GM23338 (cell line): Measurements from ENCODE around the gene STK38L. TPM values are rescaled to one million over a fixed set of nuclear protein-coding genes. Genes with fewer than 3 reads are reported as not detected.

Source experiments
- ATAC-seq: fragments of 200-7000 bp; cut with Tn5 transposase; 3 replicates; pipeline ENCODE4 v1.9.1; 2020
- DNase-seq: peaks from one replicate; pipeline ENCODE4 v3.0.0-alpha.2; 2015; ENCODE audit warnings: low spot score
- H2AFZ ChIP-seq: fragments of 200-600 bp; sonication (generic); 2 replicates; pipeline ENCODE4 v1.8.0; 2016; ENCODE audit warnings: antibody characterized with exemption, mild to moderate bottlenecking, moderate library complexity
- H3F3A ChIP-seq: fragments of 200-600 bp; sonication (generic); replicated peaks from 2 replicates; pipeline ENCODE4 v1.8.0; 2017; ENCODE audit warnings: antibody characterized with exemption, mixed run types, low read depth
- H3K27ac ChIP-seq: fragments of 200-600 bp; sonication (generic); 2 replicates; pipeline ENCODE4 v1.6.1; 2016; ENCODE audit warnings: low read depth
- H3K27me3 ChIP-seq: fragments of 200-600 bp; sonication (generic); 2 replicates; pipeline ENCODE4 v1.8.0; 2016; ENCODE audit warnings: mild to moderate bottlenecking, mixed run types, moderate library complexity; ENCODE audit not compliant: insufficient read depth
- H3K36me3 ChIP-seq: fragments of 200-600 bp; sonication (generic); 2 replicates; pipeline ENCODE4 v1.8.0; 2016; ENCODE audit warnings: mild to moderate bottlenecking; ENCODE audit not compliant: insufficient read depth
- H3K4me1 ChIP-seq: fragments of 200-600 bp; sonication (generic); 2 replicates; pipeline ENCODE4 v1.8.0; 2016; ENCODE audit warnings: mild to moderate bottlenecking, moderate library complexity; ENCODE audit not compliant: insufficient read depth
- H3K4me2 ChIP-seq: fragments of 200-600 bp; sonication (generic); 2 replicates; pipeline ENCODE4 v1.7.1; 2017; ENCODE audit warnings: mixed run types
- H3K4me3 ChIP-seq: fragments of 200-600 bp; sonication (generic); 2 replicates; pipeline ENCODE4 v1.6.1; 2016; ENCODE audit warnings: mixed run types
- H3K79me2 ChIP-seq: fragments of 200-600 bp; sonication (generic); replicated peaks from 2 replicates; pipeline ENCODE4 v1.8.0; 2017; ENCODE audit warnings: mild to moderate bottlenecking; ENCODE audit not compliant: insufficient read depth
- H3K9me2 ChIP-seq: fragments of 200-600 bp; sonication (generic); 2 replicates; pipeline ENCODE4 v1.8.0; 2017; ENCODE audit not compliant: insufficient read depth
- H4K20me1 ChIP-seq: fragments of 200-600 bp; sonication (generic); replicated peaks from 2 replicates; pipeline ENCODE4 v1.8.0; 2017; ENCODE audit warnings: mild to moderate bottlenecking; ENCODE audit not compliant: insufficient read depth
- H3K27ac Mint-ChIP-seq: 2 replicates; pipeline ENCODE4 v1.8.0; 2020; ENCODE audit warnings: inconsistent platforms, mild to moderate bottlenecking, moderate library complexity, mixed read lengths
- H3K27me3 Mint-ChIP-seq: 3 replicates; pipeline ENCODE4 v1.8.0; 2022; ENCODE audit warnings: low read depth, mild to moderate bottlenecking, moderate library complexity, mixed read lengths, inconsistent platforms; ENCODE audit not compliant: insufficient read depth, poor library complexity
- H3K36me3 Mint-ChIP-seq: 3 replicates; pipeline ENCODE4 v1.8.0; 2021; ENCODE audit warnings: low read depth, mild to moderate bottlenecking, inconsistent platforms, moderate library complexity, mixed read lengths
- H3K4me1 Mint-ChIP-seq: 3 replicates; pipeline ENCODE4 v1.8.0; 2020; ENCODE audit warnings: mild to moderate bottlenecking, inconsistent platforms, mixed read lengths
- H3K4me3 Mint-ChIP-seq: 3 replicates; pipeline ENCODE4 v1.8.0; 2021; ENCODE audit warnings: moderate library complexity, mild to moderate bottlenecking, inconsistent platforms, mixed read lengths
- H3K9me3 Mint-ChIP-seq: 3 replicates; pipeline ENCODE4 v1.8.0; 2020; ENCODE audit warnings: moderate library complexity, mild to moderate bottlenecking, inconsistent platforms, mixed read lengths
- CREB1 ChIP-seq: fragments of 250-450 bp; sonication (Bioruptor Pico); IDR thresholded peaks from 2 replicates; pipeline ENCODE4 v1.5.0; 2020; ENCODE audit warnings: low read depth, mild to moderate bottlenecking, moderate library complexity
- EZH2 ChIP-seq: fragments of 200-600 bp; sonication (generic); IDR thresholded peaks from one replicate; pipeline ENCODE4 v1.8.0; 2017; ENCODE audit warnings: antibody characterized with exemption, mild to moderate bottlenecking, low read depth; ENCODE audit not compliant: unreplicated experiment
- EZH2phosphoT487 ChIP-seq: fragments of 200-600 bp; sonication (generic); IDR thresholded peaks from one replicate; pipeline ENCODE4 v1.8.1; 2018; ENCODE audit warnings: antibody characterized with exemption; ENCODE audit not compliant: unreplicated experiment
- JUNB ChIP-seq: IDR thresholded peaks from one replicate; pipeline ENCODE4 v1.6.1; 2016; ENCODE audit warnings: antibody characterized with exemption; ENCODE audit not compliant: unreplicated experiment
- NANOG ChIP-seq: IDR thresholded peaks from 2 replicates; pipeline ENCODE4 v1.6.1; 2016; ENCODE audit warnings: antibody characterized with exemption, borderline replicate concordance
- POLR2AphosphoS5 ChIP-seq: IDR thresholded peaks from 2 replicates; pipeline ENCODE4 v1.6.1; 2016; ENCODE audit warnings: antibody characterized with exemption, low read depth
- STAT1 ChIP-seq: IDR thresholded peaks from one replicate; pipeline ENCODE4 v1.6.1; 2016; ENCODE audit warnings: antibody characterized with exemption; ENCODE audit not compliant: unreplicated experiment
- ZNF114 ChIP-seq: fragments of 250-450 bp; sonication (Bioruptor Pico); IDR thresholded peaks from 2 replicates; pipeline ENCODE4 v1.5.0; 2020; ENCODE audit warnings: mild to moderate bottlenecking, moderate library complexity
- ZNF331 ChIP-seq: fragments of 250-450 bp; sonication (Bioruptor Pico); IDR thresholded peaks from 2 replicates; pipeline ENCODE4 v1.5.0; 2020; ENCODE audit warnings: low read depth, mild to moderate bottlenecking, moderate library complexity
- polyA plus RNA-seq: library from polyadenylated mRNA; unstranded; fragments of >200 nt; fragmentation: Nextera tagmentation; extraction: Ambion mirVana; gene quantifications from 2 replicates; pipeline ENCODE4 v1.2.1, GENCODE V29; 2016
- total RNA-seq: library from RNA; depleted of rRNA; stranded (reverse); fragments of >200 nt; shearing (Covaris generic); gene quantifications from 2 replicates; pipeline ENCODE4 v1.2.3, GENCODE V29; 2014
- TF ChIP-seq, protein P1 (sequence below): fragments of 250-450 bp; sonication (Bioruptor Pico); IDR thresholded peaks from 2 replicates; pipeline ENCODE4 v1.5.0; 2020; ENCODE audit warnings: mild to moderate bottlenecking, moderate library complexity
- TF ChIP-seq, protein P2 (sequence below), 2 experiments: fragments of 200-600 bp in 1 of 2; sonication (generic) in 1 of 2; conservative IDR thresholded peaks; 2 replicates each; pipeline versions ENCODE4 v1.5.1 to v1.6.1; 2016 to 2017; ENCODE audit warnings: antibody characterized with exemption in 2 of 2, low read depth in 2 of 2, mild to moderate bottlenecking in 2 of 2, moderate library complexity in 1 of 2
- TF ChIP-seq, protein P3 (sequence below): IDR thresholded peaks from 2 replicates; pipeline ENCODE4 v1.6.1; 2016; ENCODE audit warnings: antibody characterized with exemption
- TF ChIP-seq, protein P4 (sequence below): IDR thresholded peaks from one replicate; pipeline ENCODE4 v1.6.1; 2018; ENCODE audit warnings: antibody characterized with exemption; ENCODE audit not compliant: unreplicated experiment

The STK38L gene
- total and polyA plus RNA-seq, 2 experiments from 2014 or later, result 28.9 to 56.5 TPM

DNA sequence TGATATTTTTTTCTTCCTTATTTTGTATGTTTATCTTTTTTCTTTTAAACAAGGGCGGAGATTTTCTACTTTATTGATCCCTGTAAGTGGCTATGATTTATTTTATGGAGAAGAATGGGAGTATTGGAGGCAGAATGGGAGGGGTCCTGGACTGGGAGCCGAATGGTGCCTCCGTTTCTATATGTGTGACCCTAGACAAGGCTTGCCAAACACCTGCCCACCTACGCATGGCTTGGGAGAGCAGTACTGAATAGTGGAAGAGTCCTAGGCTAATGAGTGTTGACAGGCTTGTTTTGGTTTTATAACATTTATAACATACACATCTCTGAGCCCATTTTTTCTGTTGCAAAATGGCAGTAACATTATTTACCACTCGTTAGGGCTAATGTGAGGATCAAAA, 29.0 kb downstream of the STK38L start:
- Histone ChIP-seq H3K36me3 (no peaks in the 10 kb centered on the region), H3K27ac (no peak overlapping the region), H3K27me3 (no peaks in the 10 kb centered on the region), H3K4me2 (no peak overlapping the region), H4K20me1 (no peaks in the 10 kb centered on the region), H3K79me2 (peaks cover 67% of the 10 kb centered on the region), H3K4me3 (no peak overlapping the region), H3F3A (no peaks in the 10 kb centered on the region), H3K9me2 (no peaks in the 10 kb centered on the region), H3K4me1 (peaks cover 46% of the 10 kb centered on the region), H2AFZ (no peak overlapping the region)
- H3K36me3 Mint-ChIP-seq, result peaks cover 10% of the 10 kb centered on the region
- peaks cover 2% of the 10 kb centered on the region for H3K27me3 Mint-ChIP-seq
- DNase-seq, result no peak
- TF ChIP-seq CREB1 (CRISPR knock-in tag) (no peak), ZNF114 (CRISPR knock-in tag) (no peak), JUNB (no peak), STAT1 (no peak), NANOG (no peak), EZH2phosphoT487 (no peak), POLR2AphosphoS5 (no peak), ZNF331 (no peak), EZH2 (no peak)
- TF ChIP-seq, protein P1, sequence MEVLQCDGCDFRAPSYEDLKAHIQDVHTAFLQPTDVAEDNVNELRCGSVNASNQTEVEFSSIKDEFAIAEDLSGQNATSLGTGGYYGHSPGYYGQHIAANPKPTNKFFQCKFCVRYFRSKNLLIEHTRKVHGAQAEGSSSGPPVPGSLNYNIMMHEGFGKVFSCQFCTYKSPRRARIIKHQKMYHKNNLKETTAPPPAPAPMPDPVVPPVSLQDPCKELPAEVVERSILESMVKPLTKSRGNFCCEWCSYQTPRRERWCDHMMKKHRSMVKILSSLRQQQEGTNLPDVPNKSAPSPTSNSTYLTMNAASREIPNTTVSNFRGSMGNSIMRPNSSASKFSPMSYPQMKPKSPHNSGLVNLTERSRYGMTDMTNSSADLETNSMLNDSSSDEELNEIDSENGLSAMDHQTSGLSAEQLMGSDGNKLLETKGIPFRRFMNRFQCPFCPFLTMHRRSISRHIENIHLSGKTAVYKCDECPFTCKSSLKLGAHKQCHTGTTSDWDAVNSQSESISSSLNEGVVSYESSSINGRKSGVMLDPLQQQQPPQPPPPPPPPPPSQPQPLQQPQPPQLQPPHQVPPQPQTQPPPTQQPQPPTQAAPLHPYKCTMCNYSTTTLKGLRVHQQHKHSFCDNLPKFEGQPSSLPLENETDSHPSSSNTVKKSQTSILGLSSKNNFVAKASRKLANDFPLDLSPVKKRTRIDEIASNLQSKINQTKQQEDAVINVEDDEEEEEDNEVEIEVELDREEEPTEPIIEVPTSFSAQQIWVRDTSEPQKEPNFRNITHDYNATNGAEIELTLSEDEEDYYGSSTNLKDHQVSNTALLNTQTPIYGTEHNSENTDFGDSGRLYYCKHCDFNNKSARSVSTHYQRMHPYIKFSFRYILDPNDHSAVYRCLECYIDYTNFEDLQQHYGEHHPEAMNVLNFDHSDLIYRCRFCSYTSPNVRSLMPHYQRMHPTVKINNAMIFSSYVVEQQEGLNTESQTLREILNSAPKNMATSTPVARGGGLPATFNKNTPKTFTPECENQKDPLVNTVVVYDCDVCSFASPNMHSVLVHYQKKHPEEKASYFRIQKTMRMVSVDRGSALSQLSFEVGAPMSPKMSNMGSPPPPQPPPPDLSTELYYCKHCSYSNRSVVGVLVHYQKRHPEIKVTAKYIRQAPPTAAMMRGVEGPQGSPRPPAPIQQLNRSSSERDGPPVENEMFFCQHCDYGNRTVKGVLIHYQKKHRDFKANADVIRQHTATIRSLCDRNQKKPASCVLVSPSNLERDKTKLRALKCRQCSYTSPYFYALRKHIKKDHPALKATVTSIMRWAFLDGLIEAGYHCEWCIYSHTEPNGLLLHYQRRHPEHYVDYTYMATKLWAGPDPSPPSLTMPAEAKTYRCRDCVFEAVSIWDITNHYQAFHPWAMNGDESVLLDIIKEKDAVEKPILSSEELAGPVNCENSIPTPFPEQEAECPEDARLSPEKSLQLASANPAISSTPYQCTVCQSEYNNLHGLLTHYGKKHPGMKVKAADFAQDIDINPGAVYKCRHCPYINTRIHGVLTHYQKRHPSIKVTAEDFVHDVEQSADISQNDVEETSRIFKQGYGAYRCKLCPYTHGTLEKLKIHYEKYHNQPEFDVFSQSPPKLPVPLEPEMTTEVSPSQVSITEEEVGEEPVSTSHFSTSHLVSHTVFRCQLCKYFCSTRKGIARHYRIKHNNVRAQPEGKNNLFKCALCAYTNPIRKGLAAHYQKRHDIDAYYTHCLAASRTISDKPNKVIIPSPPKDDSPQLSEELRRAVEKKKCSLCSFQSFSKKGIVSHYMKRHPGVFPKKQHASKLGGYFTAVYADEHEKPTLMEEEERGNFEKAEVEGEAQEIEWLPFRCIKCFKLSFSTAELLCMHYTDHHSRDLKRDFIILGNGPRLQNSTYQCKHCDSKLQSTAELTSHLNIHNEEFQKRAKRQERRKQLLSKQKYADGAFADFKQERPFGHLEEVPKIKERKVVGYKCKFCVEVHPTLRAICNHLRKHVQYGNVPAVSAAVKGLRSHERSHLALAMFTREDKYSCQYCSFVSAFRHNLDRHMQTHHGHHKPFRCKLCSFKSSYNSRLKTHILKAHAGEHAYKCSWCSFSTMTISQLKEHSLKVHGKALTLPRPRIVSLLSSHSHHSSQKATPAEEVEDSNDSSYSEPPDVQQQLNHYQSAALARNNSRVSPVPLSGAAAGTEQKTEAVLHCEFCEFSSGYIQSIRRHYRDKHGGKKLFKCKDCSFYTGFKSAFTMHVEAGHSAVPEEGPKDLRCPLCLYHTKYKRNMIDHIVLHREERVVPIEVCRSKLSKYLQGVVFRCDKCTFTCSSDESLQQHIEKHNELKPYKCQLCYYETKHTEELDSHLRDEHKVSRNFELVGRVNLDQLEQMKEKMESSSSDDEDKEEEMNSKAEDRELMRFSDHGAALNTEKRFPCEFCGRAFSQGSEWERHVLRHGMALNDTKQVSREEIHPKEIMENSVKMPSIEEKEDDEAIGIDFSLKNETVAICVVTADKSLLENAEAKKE (CRISPR knock-in tag), result no peak
- TF ChIP-seq, protein P2, sequence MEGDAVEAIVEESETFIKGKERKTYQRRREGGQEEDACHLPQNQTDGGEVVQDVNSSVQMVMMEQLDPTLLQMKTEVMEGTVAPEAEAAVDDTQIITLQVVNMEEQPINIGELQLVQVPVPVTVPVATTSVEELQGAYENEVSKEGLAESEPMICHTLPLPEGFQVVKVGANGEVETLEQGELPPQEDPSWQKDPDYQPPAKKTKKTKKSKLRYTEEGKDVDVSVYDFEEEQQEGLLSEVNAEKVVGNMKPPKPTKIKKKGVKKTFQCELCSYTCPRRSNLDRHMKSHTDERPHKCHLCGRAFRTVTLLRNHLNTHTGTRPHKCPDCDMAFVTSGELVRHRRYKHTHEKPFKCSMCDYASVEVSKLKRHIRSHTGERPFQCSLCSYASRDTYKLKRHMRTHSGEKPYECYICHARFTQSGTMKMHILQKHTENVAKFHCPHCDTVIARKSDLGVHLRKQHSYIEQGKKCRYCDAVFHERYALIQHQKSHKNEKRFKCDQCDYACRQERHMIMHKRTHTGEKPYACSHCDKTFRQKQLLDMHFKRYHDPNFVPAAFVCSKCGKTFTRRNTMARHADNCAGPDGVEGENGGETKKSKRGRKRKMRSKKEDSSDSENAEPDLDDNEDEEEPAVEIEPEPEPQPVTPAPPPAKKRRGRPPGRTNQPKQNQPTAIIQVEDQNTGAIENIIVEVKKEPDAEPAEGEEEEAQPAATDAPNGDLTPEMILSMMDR (conservative IDR thresholded peaks at IDR 0.05; ENCODE audit: low read depth in 2 of 2), result no peak
- TF ChIP-seq, protein P3, sequence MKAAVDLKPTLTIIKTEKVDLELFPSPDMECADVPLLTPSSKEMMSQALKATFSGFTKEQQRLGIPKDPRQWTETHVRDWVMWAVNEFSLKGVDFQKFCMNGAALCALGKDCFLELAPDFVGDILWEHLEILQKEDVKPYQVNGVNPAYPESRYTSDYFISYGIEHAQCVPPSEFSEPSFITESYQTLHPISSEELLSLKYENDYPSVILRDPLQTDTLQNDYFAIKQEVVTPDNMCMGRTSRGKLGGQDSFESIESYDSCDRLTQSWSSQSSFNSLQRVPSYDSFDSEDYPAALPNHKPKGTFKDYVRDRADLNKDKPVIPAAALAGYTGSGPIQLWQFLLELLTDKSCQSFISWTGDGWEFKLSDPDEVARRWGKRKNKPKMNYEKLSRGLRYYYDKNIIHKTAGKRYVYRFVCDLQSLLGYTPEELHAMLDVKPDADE, result no peak
- TF ChIP-seq, protein P4, sequence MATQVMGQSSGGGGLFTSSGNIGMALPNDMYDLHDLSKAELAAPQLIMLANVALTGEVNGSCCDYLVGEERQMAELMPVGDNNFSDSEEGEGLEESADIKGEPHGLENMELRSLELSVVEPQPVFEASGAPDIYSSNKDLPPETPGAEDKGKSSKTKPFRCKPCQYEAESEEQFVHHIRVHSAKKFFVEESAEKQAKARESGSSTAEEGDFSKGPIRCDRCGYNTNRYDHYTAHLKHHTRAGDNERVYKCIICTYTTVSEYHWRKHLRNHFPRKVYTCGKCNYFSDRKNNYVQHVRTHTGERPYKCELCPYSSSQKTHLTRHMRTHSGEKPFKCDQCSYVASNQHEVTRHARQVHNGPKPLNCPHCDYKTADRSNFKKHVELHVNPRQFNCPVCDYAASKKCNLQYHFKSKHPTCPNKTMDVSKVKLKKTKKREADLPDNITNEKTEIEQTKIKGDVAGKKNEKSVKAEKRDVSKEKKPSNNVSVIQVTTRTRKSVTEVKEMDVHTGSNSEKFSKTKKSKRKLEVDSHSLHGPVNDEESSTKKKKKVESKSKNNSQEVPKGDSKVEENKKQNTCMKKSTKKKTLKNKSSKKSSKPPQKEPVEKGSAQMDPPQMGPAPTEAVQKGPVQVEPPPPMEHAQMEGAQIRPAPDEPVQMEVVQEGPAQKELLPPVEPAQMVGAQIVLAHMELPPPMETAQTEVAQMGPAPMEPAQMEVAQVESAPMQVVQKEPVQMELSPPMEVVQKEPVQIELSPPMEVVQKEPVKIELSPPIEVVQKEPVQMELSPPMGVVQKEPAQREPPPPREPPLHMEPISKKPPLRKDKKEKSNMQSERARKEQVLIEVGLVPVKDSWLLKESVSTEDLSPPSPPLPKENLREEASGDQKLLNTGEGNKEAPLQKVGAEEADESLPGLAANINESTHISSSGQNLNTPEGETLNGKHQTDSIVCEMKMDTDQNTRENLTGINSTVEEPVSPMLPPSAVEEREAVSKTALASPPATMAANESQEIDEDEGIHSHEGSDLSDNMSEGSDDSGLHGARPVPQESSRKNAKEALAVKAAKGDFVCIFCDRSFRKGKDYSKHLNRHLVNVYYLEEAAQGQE, result no peak
- no peak overlapping the region for H3K27ac Mint-ChIP-seq
- no peak overlapping the region for H3K4me3 Mint-ChIP-seq
- peaks cover 53% of the 10 kb centered on the region for H3K4me1 Mint-ChIP-seq
- peaks cover 2% of the 10 kb centered on the region; the same call in 1 of the 3 replicates for H3K9me3 Mint-ChIP-seq
- no peak for ATAC-seq
